CD4-positive, alpha-beta memory T cell (primary cell): ENCODE data around the gene GMDS. TPM values are rescaled to one million over a fixed set of nuclear protein-coding genes. Genes with fewer than 3 reads are reported as not detected.

Source experiments
- CTCF ChIA-PET: fragments of 350-600 bp; sonication (Branson Sonifier 250); formaldehyde crosslinking; loops from one replicate; lab custom pipeline; 2021; ENCODE audit warnings: inconsistent platforms; ENCODE audit not compliant: partially characterized antibody; lab: Charles Lee
- POLR2A ChIA-PET: fragments of 350-600 bp; sonication (Branson Sonifier 250); formaldehyde crosslinking; loops from one replicate; lab custom pipeline; 2021; ENCODE audit not compliant: partially characterized antibody; lab: Charles Lee
- DNase-seq, 5 donors: peaks; one replicate each; pipeline versions ENCODE4 v3.0.0 to v3.0.0-alpha.2; 2020 to 2022; ENCODE audit warnings: mixed read lengths in 1 of 5
- H3K27ac ChIP-seq: one replicate; pipeline ENCODE4 v1.7.0; 2013; ENCODE audit warnings: low read depth, low read length
- H3K27me3 ChIP-seq: 2 replicates; pipeline ENCODE4 v1.7.0; 2013; ENCODE audit warnings: mild to moderate bottlenecking, low read length, moderate library complexity; ENCODE audit not compliant: insufficient read depth
- H3K36me3 ChIP-seq: 2 replicates; pipeline ENCODE4 v1.7.0; 2013; ENCODE audit warnings: mild to moderate bottlenecking, low read length, moderate library complexity; ENCODE audit not compliant: insufficient read depth
- H3K4me1 ChIP-seq: 2 replicates; pipeline ENCODE4 v1.7.0; 2013; ENCODE audit warnings: mild to moderate bottlenecking, low read length, moderate library complexity; ENCODE audit not compliant: insufficient read depth
- H3K4me3 ChIP-seq, 2 donors: one replicate each; pipeline ENCODE4 v1.7.0; 2013; ENCODE audit warnings: low read length in 2 of 2, mild to moderate bottlenecking in 1 of 2
- H3K9me3 ChIP-seq, 2 donors: one replicate each; pipeline ENCODE4 v1.7.0; 2013; ENCODE audit warnings: low read length in 2 of 2, control low read depth in 1 of 2; ENCODE audit not compliant: control insufficient read depth in 1 of 2
- H3K27ac Mint-ChIP-seq, 7 donors: one replicate each; pipeline ENCODE4 v1.8.0; 2020 to 2021; ENCODE audit warnings: mixed read lengths in 7 of 7, mild to moderate bottlenecking in 6 of 7, inconsistent platforms in 3 of 7, moderate library complexity in 3 of 7
- H3K27me3 Mint-ChIP-seq, 2 donors: one replicate each; pipeline ENCODE4 v1.8.0; 2020 to 2021; ENCODE audit warnings: mixed read lengths in 2 of 2
- H3K36me3 Mint-ChIP-seq, 2 donors: one replicate each; pipeline ENCODE4 v1.8.0; 2020 to 2021; ENCODE audit warnings: mixed read lengths in 2 of 2, inconsistent platforms in 1 of 2, mild to moderate bottlenecking in 1 of 2
- H3K4me1 Mint-ChIP-seq, 4 donors: one replicate each; pipeline ENCODE4 v1.8.0; 2020 to 2021; ENCODE audit warnings: mixed read lengths in 4 of 4, mild to moderate bottlenecking in 1 of 4
- H3K4me3 Mint-ChIP-seq, 8 donors: one replicate each; pipeline ENCODE4 v1.8.0; 2020 to 2021; ENCODE audit warnings: mixed read lengths in 8 of 8, mild to moderate bottlenecking in 7 of 8, moderate library complexity in 6 of 8, inconsistent platforms in 3 of 8
- H3K9me3 Mint-ChIP-seq, 8 donors: one replicate each; pipeline ENCODE4 v1.8.0; 2020 to 2021; ENCODE audit warnings: mixed read lengths in 8 of 8, mild to moderate bottlenecking in 5 of 8, inconsistent platforms in 3 of 8, moderate library complexity in 1 of 8
- intact Hi-C: fragments of 100-400 bp; cut with micrococcal nuclease; formaldehyde crosslinking; loops from one replicate; pipeline ENCODE4 v1.15.1; 2023
- polyA plus RNA-seq, 2 donors: library from polyadenylated mRNA; unstranded; fragments of 300-500 nt; fragmentation: Illumina TruSeq; gene quantifications; one replicate each; pipeline ENCODE4 v1.2.3, GENCODE V29; 2021
- total RNA-seq, 2 experiments: library from RNA; stranded (reverse); gene quantifications; one replicate each; pipeline ENCODE4 v1.2.3, GENCODE V29; 2021

Gene GMDS
- total and polyA plus RNA-seq, 4 experiments from 2014 or later = 12.1 to 24.0 (median 15.2) TPM

DNA sequence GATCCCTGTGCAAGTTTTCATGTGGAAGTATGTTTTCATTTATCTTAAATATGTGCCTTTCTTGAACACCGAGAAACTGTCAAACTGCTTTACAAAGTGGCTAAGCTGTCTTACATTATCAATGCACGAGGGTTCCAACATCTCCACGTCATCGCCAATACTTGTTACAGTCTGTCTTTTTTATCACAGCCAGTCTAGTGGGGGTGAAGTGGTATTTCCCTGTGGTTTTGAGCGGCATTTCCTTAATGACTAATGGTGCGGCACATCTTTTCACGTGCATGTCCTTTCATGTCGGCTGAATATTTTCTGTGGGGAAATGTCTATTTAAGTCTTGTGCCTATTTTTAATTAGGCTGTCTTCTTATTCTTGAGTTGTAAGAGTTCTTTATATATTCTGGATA lies 355.3 kb downstream of the GMDS start:
- peaks cover 0 to 16% of the 10 kb centered on the region in 2 donors for H3K36me3 Mint-ChIP-seq
- ChIA-PET POLR2A (no interaction called here), CTCF (no interaction called here)
- no peaks in the 10 kb centered on the region for H3K27me3 ChIP-seq
- no peak overlapping the region for H3K4me3 Mint-ChIP-seq
- intact Hi-C loops = no loop called here
- H3K27me3 Mint-ChIP-seq = no peaks in the 10 kb centered on the region
- no peak for DNase-seq
- no peak overlapping the region for H3K27ac ChIP-seq
- H3K4me3 ChIP-seq = no peak overlapping the region
- no peaks in the 10 kb centered on the region for H3K36me3 ChIP-seq
- no peaks in the 10 kb centered on the region for H3K4me1 ChIP-seq
- H3K27ac Mint-ChIP-seq = no peak overlapping the region
- H3K4me1 Mint-ChIP-seq = peaks cover 0 to 2% (median 0%) of the 10 kb centered on the region in 4 donors
- H3K9me3 ChIP-seq = no peaks in the 10 kb centered on the region
- peaks cover 0 to 2% (median 0%) of the 10 kb centered on the region in 8 donors for H3K9me3 Mint-ChIP-seq

DNA sequence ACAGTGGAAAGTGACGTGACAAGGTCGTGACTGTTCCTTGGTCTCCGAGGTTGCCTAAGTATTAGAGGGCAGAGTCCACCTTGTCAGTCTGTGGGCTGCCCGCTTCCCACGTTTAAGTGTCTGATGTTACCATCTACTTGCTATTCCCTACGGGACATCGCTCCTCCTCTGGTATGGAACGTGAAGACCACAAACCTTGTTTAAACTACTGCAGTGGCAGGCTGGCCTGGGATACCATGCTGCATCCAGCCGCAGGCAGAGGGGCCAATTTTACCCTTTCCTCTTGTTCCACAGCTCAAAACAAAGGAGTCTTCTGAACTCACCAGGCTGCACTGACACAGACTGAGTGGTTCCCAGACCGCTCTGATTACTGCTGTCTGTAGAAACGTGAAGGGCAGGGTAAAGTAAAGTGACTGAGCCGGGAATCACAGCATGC lies 359.8 kb downstream of the GMDS start:
- Mint-ChIP-seq H3K27me3 (no peaks in the 10 kb centered on the region), H3K4me1 (no peaks in the 10 kb centered on the region), H3K36me3 (peaks cover 0 to 6% of the 10 kb centered on the region in 2 donors), H3K4me3 (no peak overlapping the region), H3K9me3 (peaks cover 0 to 2% (median 0%) of the 10 kb centered on the region in 8 donors), H3K27ac (no peak overlapping the region)
- ChIA-PET CTCF (no interaction called here), POLR2A (no interaction called here)
- Histone ChIP-seq H3K27me3 (no peaks in the 10 kb centered on the region), H3K4me1 (no peaks in the 10 kb centered on the region), H3K36me3 (no peaks in the 10 kb centered on the region), H3K9me3 (no peaks in the 10 kb centered on the region), H3K4me3 (no peak overlapping the region), H3K27ac (no peak overlapping the region)
- intact Hi-C loops = no loop called here
- DNase-seq = no peak

DNA sequence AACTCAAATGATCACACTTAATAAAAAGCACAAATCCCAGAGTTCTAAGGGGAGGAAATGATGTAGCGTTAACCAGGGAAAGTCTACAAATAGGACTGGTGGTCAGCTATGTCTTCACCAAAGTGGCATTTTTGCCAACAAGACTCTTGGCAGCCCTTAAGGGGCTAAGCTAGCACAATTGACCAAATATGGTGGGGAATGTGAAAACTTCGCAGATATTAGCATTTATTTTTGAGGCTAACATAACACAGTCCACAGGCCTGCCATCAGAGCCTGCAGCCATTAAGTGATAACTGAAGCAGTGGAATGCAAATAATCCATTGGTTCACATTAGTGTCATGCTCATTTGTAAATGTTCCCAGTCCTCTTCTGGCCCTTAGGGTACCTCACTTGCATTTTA lies 361.1 kb downstream of the GMDS start:
- Histone ChIP-seq H3K4me3 (no peak overlapping the region), H3K27ac (no peak overlapping the region), H3K9me3 (no peaks in the 10 kb centered on the region), H3K36me3 (no peaks in the 10 kb centered on the region), H3K4me1 (no peaks in the 10 kb centered on the region), H3K27me3 (no peaks in the 10 kb centered on the region)
- Mint-ChIP-seq H3K4me3 (no peak overlapping the region), H3K4me1 (no peaks in the 10 kb centered on the region), H3K36me3 (peaks cover 0 to 1% of the 10 kb centered on the region in 2 donors), H3K27me3 (no peaks in the 10 kb centered on the region), H3K9me3 (no peaks in the 10 kb centered on the region), H3K27ac (no peak overlapping the region)
- no peak for DNase-seq
- ChIA-PET CTCF (no interaction called here), POLR2A (no interaction called here)
- intact Hi-C loops = no loop called here

DNA sequence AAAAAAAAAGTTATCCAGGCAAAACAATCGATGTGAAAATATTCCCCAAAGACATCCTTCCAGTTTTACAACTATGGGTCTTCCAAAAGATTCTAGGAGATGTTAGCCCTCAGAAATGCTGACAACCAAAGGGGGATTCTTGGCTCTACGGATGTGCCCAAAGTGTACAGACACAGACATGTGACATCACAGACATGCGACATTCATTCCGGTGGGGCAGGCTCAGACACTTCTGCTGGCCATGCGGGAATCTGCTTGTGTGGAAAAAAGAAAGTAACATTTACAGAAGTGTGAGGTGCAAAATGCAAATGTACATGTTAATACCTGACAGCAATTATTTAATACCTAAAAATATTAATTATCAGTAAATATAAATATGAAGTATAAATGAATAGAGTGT lies 367.1 kb downstream of the GMDS start:
- no peaks in the 10 kb centered on the region for H3K27me3 ChIP-seq
- Mint-ChIP-seq H3K27me3 (no peaks in the 10 kb centered on the region), H3K36me3 (peaks cover 0 to 5% of the 10 kb centered on the region in 2 donors), H3K9me3 (no peaks in the 10 kb centered on the region), H3K4me1 (no peaks in the 10 kb centered on the region), H3K4me3 (no peak overlapping the region), H3K27ac (no peak overlapping the region)
- ChIA-PET POLR2A (no interaction called here), CTCF (no interaction called here)
- no peaks in the 10 kb centered on the region for H3K36me3 ChIP-seq
- H3K4me1 ChIP-seq = no peaks in the 10 kb centered on the region
- H3K27ac ChIP-seq = no peak overlapping the region
- intact Hi-C loops = no loop called here
- no peak for DNase-seq
- no peak overlapping the region for H3K4me3 ChIP-seq
- H3K9me3 ChIP-seq = no peaks in the 10 kb centered on the region

DNA sequence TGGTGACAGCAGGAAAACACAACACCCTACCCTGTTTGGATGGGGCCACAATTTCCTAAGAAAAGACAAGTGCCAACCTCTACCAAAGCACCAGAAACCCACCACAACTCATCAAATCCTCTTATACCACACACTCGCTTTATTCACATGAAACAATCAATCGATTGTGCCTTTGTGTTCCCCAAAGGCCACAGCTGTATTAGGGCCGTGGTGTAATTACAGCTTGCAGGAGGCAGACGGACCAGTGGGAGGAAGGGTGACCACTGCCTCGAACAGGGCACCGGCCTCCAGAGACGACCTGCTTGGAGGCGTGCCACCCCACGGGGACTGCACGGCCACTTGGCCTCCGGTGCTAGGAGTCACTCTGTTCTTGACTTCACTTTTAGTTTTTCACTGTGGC lies 371.6 kb downstream of the GMDS start:
- Histone ChIP-seq H3K27ac (no peak overlapping the region), H3K27me3 (no peaks in the 10 kb centered on the region), H3K36me3 (no peaks in the 10 kb centered on the region), H3K4me1 (no peaks in the 10 kb centered on the region), H3K9me3 (no peaks in the 10 kb centered on the region), H3K4me3 (no peak overlapping the region)
- ChIA-PET POLR2A (no interaction called here), CTCF (no interaction called here)
- DNase-seq = no peak
- Mint-ChIP-seq H3K4me1 (no peaks in the 10 kb centered on the region), H3K27ac (no peak overlapping the region), H3K9me3 (no peaks in the 10 kb centered on the region), H3K36me3 (peaks cover 0 to 5% of the 10 kb centered on the region in 2 donors), H3K4me3 (no peak overlapping the region), H3K27me3 (no peaks in the 10 kb centered on the region)
- intact Hi-C loops = no loop called here

DNA sequence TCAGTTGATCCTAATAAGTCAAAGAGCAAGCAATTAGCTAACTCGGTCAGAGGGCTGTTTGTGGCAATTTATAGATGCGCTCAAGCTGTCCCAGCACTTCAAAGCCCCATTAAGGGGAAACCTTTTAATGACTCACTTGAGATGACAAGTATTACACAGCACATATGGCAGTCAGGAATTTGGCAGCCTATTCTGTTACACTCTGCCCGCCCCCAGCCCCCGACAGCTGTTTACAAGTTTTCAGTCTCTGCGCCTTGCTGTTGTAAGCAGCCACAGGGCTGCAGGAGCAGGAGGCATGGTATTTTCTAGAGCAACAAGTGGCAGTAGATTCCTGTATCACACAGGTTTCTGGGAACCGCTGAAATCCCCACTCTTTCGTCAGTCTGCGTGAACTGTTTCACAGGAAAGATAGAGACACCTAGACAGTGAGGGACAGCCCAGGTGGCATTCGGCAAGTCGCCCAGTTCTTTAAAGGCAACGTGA lies 372.7 kb downstream of the GMDS start:
- ChIA-PET POLR2A (no interaction called here), CTCF (no interaction called here)
- Histone ChIP-seq H3K27me3 (no peaks in the 10 kb centered on the region), H3K36me3 (no peaks in the 10 kb centered on the region), H3K4me1 (no peaks in the 10 kb centered on the region), H3K4me3 (no peak overlapping the region), H3K27ac (no peak overlapping the region), H3K9me3 (no peaks in the 10 kb centered on the region)
- H3K36me3 Mint-ChIP-seq = peaks cover 0 to 5% of the 10 kb centered on the region in 2 donors
- no peak overlapping the region for H3K4me3 Mint-ChIP-seq
- no peak overlapping the region for H3K27ac Mint-ChIP-seq
- no peaks in the 10 kb centered on the region for H3K4me1 Mint-ChIP-seq
- DNase-seq = no peak
- H3K9me3 Mint-ChIP-seq = no peaks in the 10 kb centered on the region
- no peaks in the 10 kb centered on the region for H3K27me3 Mint-ChIP-seq
- intact Hi-C loops = no loop called here

DNA sequence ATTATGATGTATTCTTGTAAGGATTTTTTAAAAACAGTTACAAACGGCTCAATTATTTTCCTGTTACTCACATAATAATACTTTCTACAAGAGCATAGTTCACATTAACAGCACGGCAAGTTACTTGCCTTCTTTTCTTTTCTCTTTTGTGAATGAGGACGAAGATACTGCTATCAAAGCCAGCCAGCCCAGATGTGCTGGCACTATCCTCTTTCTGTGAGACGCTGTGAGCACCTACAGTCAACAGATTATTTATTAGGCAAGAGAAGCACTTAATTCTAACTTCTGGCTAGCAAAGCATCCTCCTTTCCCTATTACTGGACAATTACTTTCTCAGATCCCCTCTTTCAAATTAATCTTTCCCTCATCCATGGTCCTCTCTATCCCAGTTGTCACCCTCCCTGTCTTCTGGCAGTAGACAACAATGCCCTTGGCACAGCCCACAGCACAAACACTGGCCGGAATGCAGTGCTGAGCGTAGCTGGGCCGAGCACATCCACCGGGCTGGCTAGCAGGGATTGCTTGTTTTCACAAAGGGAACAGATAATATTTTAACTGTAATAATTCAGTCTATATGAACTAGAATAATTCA lies 373.6 kb downstream of the GMDS start:
- intact Hi-C loops = no loop called here
- POLR2A ChIA-PET = no interaction called here
- H3K36me3 ChIP-seq = no peaks in the 10 kb centered on the region

More for the DNA sequence above, 373.6 kb downstream of the GMDS start:
- Mint-ChIP-seq H3K4me1 (no peaks in the 10 kb centered on the region), H3K9me3 (no peaks in the 10 kb centered on the region), H3K4me3 (no peak overlapping the region), H3K27me3 (no peaks in the 10 kb centered on the region), H3K36me3 (peaks cover 0 to under 1% of the 10 kb centered on the region in 2 donors), H3K27ac (no peak overlapping the region)
- Histone ChIP-seq H3K27ac (no peak overlapping the region), H3K4me1 (no peaks in the 10 kb centered on the region), H3K27me3 (no peaks in the 10 kb centered on the region), H3K9me3 (no peaks in the 10 kb centered on the region), H3K4me3 (no peak overlapping the region)
- CTCF ChIA-PET = no interaction called here
- DNase-seq = no peak
